HK-2 (cell line): ENCODE results near the gene MTO1.
"Not testable (repeated sequence)": the region's sequence is repeated elsewhere in the genome, so short reads cannot be mapped to it uniquely, and the experiment has no call there.

Experiments used
- DNase-seq: peaks from one replicate; pipeline ENCODE4 v3.0.0-alpha.2; 2018; ENCODE audit not compliant: unreplicated experiment

Gene MTO1

GRCh38 chr6:73503027-73503772, 41.7 kb downstream of the MTO1 start:
- DNase-seq = no peak

DNA sequence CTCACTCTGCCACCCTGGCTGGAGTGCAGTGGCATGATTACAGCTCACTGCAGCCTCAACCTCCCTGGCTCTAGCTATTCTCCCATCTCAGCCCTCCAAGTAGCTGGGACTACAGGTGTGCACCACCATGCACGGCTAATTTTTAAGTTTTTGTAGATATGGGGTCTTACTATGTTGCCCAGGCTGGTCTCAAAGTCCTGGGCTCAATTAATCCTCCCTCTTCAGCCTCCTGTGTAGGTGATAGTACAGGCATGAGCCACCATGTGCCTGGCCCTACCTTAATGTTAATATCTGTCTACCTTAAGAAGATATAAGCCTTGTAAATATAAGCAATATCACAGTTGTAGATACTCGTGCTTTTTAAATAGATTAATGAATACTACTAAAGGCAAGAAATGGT, 42.6 kb downstream of the MTO1 start:
- no peak for DNase-seq

GRCh38 chr6:73505142-73505541, 43.6 kb downstream of the MTO1 start:
- no peak for DNase-seq

DNA sequence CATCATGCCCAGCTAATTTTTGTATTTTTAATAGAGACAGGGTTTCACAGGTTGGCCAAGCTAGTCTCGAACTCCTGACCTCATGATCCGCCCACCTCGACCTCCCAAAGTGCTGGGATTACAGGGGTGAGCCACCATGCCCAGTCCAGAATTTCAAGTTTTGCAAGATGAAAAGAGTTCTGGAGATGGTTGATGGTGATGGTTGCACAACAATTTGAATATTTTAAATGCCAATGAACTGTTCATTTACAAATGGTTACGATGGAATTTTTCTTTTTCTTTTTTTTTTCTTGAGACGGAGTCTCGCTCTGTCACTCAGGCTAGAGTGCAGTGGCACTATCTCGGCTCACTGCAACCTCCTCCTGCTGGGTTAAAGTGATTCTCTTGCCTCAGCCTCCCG, 44.2 kb downstream of the MTO1 start:
- DNase-seq = not testable (repeated sequence)

DNA sequence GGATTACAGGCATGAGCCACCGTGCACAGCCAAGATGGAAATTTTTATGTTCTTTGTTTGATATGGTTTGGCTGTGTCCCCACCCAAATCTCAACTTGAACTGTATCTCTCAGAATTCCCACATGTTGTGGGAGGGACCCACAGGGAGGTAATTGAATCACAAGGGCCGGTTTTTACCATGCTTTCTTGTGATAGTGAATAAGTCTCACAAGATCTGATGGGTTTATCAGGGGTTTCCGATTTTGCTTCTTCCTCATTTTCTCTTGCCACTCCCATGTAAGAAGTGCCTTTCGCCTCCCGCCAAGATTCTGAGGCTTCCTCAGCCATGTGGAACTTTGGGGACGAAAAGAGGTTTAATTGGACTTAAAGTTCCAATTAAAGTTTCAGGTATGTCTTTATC, 44.7 kb downstream of the MTO1 start:
- no peak for DNase-seq

DNA sequence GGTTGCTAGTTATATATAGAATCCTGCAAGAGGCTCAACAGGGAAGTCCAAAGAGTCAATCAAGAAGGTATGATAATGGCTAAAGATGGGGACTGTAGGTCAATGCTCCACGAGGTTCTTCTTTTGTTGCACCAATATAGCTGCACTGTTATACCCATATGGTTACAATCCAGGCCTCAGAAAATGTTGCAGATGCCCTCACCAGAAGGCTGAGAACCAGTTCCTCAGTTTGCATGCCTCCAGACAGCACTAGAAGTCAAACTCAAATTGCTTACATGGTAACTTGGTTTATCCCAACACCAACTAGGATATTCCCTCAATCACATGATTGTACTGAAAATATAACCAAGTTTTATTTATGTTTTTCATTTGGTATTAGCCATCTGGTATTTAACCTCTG, 47.2 kb downstream of the MTO1 start:
- no peak for DNase-seq

DNA sequence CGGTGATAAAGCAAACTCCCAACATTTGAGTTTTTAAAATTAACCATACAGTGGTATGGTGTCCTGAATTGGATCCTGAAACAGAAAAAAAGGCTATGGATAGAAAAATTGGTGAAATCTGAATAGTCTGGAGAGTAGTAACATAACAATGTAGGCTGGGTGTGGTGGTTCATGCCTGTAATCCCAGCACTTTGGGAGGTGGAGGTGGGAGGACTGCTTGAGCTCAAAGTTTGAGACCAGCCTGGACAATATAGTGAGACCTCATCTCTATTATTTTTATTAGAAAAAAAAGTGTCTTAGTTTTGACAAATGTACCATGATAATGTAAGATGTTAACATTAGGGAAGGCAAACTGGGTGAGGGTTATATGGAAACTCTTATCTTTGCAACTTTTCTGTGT, 48.3 kb downstream of the MTO1 start:
- no peak for DNase-seq

- no peak for DNase-seq
Measured at GRCh38 chr6:73511796-73512195, 50.3 kb downstream of the MTO1 start.

DNA sequence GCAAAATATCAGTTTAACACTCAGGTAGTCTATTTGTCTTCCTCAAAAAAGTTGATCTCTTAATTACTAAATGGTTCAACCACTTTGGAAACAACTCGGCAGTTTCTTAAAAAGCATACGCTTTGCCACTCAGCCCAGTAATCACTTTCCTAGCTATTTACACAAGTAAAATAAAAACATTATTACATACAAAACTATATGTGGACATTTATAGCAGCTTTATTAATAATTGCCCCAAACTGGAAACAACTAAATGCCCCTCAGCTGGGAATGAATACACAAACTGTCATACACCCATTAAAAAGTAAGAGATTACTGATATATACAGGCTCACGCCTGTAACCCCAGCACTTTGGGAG, 51.9 kb downstream of the MTO1 start:
- DNase-seq = no peak

GRCh38 chr6:73514746-73515110, 53.2 kb downstream of the MTO1 start:
- peak; percentile 53 for DNase-seq

DNA sequence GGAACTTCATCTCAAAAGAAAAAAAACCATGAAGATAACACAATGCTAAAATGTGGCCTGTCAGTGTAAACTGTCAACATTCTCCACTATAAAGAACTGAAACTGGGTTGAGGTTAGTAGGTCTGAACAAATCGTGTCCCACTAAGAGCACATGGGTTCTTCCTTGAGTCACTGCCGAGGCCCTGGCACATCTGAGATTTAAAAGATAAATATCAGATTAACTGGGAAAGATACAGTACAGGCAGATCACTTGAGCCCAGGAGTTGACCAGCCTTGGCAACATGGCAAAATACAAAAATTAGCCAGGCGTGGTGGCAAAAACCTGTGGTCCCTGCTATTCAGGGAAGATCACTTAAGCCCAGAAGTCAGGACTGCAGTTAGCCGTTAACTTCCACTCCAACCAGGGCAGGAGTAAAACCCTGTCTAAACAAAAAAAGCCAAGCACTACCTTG, 53.7 kb downstream of the MTO1 start:
- DNase-seq = peak; percentile 49

GRCh38 chr6:73516514-73517489, 55.3 kb downstream of the MTO1 start:
- no peak for DNase-seq

- DNase-seq = not testable (repeated sequence)
Measured at GRCh38 chr6:73518100-73518981, 56.8 kb downstream of the MTO1 start.

- DNase-seq = not testable (repeated sequence)
Measured at GRCh38 chr6:73518982-73519881, 57.7 kb downstream of the MTO1 start.

DNA sequence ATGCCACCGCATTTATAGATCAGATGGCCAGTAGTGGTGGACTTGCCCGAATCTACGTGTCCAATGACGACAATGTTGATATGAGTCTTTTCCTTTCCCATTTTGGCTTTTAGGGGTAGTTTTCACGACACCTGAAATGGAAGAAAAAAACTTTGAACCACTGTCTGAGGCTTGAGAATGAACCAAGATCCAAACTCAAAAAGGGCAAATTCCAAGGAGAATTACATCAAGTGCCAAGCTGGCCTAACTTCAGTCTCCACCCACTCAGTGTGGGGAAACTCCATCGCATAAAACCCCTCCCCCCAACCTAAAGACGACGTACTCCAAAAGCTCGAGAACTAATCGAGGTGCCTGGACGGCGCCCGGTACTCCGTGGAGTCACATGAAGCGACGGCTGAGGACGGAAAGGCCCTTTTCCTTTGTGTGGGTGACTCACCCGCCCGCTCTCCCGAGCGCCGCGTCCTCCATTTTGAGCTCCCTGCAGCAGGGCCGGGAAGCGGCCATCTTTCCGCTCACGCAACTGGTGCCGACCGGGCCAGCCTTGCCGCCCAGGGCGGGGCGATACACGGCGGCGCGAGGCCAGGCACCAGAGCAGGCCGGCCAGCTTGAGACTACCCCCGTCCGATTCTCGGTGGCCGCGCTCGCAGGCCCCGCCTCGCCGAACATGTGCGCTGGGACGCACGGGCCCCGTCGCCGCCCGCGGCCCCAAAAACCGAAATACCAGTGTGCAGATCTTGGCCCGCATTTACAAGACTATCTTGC, 58.6 kb downstream of the MTO1 start:
- DNase-seq = peak; percentile 74

- peak; percentile 100 for DNase-seq
Measured at GRCh38 chr6:73520688-73521350, 59.3 kb downstream of the MTO1 start, which contains the start of gene EEF1A1. Gene EEF1A1 (minus strand): TSS chr6:73521032. CDS start chr6:73520026, 1,006 bp downstream.

DNA sequence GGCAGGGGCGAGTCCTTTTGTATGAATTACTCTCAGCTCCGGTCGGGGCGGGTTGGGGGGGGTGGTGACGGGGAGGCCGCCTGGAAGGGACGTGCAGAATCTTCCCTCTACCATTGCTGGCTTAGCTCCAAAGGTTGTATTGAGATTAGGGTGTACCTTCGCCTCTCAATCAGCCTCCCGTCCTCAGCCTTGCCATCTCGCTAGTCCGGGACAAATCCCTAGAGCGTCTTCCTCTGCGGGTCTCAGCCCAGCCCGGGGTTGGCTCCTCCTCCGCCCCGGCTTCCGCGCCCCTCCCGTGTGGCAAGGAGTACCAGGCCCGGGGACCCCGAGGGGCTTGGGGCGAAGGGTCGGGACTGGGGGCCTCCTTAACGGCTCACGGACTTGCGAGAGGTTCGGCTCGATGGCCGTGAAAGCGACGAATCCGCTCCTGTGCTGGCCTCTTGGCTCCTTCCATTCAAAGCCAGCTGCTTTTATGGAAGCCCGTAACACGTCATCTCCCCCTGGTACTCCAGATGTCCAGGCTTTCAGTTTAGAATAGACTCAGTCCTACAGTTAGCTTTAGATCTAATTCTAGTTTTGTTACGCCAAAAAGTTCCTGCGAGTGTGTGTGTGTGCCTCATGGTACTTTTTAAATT, 59.9 kb downstream of the MTO1 start:
- no peak for DNase-seq

GRCh38 chr6:73523434-73524123, 62.0 kb downstream of the MTO1 start:
- DNase-seq = no peak
